Activated naive CD4-positive, alpha-beta T cell treated with anti-CD3 and anti-CD28 coated beads, Interleukin-2, amount 10 ng/mL, durations not matched to agents 7 days and 5 days (primary cell): Measurements from ENCODE around the gene INSC.

ENCODE experiments used
- CTCF ChIA-PET: fragments of 350-600 bp; sonication (Branson Sonifier 250); formaldehyde crosslinking; loops from one replicate; lab custom pipeline; 2021; ENCODE audit warnings: antibody characterized with exemption; lab: Charles Lee
- DNase-seq: peaks from one replicate; pipeline ENCODE4 v3.0.0-alpha.2; 2020
- H3K27ac Mint-ChIP-seq: one replicate; pipeline ENCODE4 v1.8.0; 2021; ENCODE audit warnings: mild to moderate bottlenecking, moderate library complexity, mixed read lengths
- H3K27me3 Mint-ChIP-seq: one replicate; pipeline ENCODE4 v1.8.0; 2021; ENCODE audit warnings: mild to moderate bottlenecking, mixed read lengths
- H3K36me3 Mint-ChIP-seq: one replicate; pipeline ENCODE4 v1.8.0; 2021; ENCODE audit warnings: mixed read lengths
- H3K4me1 Mint-ChIP-seq: one replicate; pipeline ENCODE4 v1.8.0; 2021; ENCODE audit warnings: mixed read lengths
- H3K4me3 Mint-ChIP-seq: one replicate; pipeline ENCODE4 v1.8.0; 2021; ENCODE audit warnings: mild to moderate bottlenecking, moderate library complexity, mixed read lengths
- H3K9me3 Mint-ChIP-seq: one replicate; pipeline ENCODE4 v1.8.0; 2021; ENCODE audit warnings: mixed read lengths

The INSC gene

DNA sequence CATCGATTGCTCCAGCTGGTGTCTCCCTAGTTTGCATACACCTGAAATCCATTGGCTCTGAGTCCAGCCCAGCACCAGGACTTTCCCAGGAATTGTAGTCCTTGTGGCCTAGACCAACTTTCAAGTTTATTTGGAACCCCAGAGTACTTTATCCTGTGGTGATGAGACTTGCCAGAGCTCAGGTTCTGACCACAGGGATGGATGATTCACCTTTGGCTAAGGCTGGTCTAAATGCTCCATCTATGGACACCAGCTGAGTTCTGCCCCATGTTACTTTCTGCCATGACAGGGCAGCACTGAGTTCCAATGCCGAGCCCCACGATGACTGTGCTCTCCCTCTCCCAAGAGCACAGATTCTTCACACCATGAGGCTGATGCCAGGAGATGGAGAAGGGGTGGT is 17.3 kb upstream of the INSC start:
- CTCF ChIA-PET: interaction anchor here (0.6 to 6.8 kb wide), 6 partner anchors 21 to 189 kb away, joined by 3 to 83 read pairs (median 5); no protein-coding TSS in a partner anchor
- Mint-ChIP-seq H3K4me3 (no peak overlapping the region), H3K4me1 (no peaks in the 10 kb centered on the region), H3K27ac (no peak overlapping the region), H3K9me3 (no peaks in the 10 kb centered on the region), H3K36me3 (no peaks in the 10 kb centered on the region), H3K27me3 (peaks cover 34% of the 10 kb centered on the region)
- no peak for DNase-seq

DNA sequence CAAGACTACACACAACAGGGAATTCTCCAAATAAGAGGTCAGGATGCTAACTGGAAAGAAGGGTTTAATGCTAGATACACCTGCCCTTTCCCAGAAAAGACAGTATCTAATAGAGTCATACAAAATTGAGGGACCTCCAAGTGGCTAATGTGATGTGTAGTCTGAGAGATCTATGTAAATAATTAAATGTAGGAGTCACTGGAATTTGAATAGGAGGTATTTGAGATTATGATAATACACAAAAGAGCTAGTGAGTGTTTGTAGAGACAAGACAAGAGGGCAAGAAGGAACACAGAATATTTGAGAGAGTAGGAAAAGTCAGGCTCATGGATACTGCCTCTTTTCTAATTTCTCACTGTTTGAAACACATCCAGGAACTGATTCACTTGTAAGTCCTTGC is 15.5 kb upstream of the INSC start:
- Mint-ChIP-seq H3K4me3 (no peak overlapping the region), H3K4me1 (no peaks in the 10 kb centered on the region), H3K27ac (no peak overlapping the region), H3K36me3 (no peaks in the 10 kb centered on the region), H3K27me3 (peaks cover 30% of the 10 kb centered on the region), H3K9me3 (no peaks in the 10 kb centered on the region)
- no peak for DNase-seq
- CTCF ChIA-PET: interaction anchor here (1.0 to 6.8 kb wide), 14 partner anchors 8 to 192 kb away, joined by 3 to 83 read pairs (median 5); no protein-coding TSS in a partner anchor

DNA sequence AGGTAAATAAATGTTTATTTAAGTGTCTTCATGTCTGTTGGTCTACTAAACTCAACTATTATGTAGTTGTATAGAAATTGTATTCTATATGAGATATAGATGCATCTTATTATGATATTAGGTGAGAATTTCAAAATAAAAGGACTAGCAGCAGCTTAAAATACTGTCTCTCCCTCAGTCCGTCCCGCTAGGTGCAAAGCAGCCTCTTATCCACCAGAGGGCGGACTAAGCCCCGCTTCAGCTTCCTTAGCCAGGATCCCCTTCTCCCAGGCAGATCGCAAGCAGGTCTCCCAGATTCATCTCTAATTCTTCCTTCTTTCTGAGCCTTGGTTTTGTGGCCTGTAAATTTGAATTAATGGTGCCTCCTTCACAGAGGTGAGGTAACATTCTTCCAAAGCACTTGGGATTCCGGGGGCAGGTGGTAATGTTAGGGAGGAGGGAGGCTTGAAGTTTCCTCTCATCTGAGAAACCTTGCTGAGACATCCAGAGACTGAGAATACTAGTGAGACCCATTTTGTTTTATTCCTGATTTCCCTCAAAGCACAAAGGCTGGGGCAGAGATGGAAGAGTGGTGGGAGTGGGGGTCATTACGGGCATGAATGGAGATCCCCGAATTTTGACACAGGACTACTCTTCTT is 13.5 kb upstream of the INSC start:
- Mint-ChIP-seq H3K4me1 (no peaks in the 10 kb centered on the region), H3K36me3 (no peaks in the 10 kb centered on the region), H3K4me3 (no peak overlapping the region), H3K27me3 (peaks cover 34% of the 10 kb centered on the region), H3K9me3 (no peaks in the 10 kb centered on the region), H3K27ac (no peak overlapping the region)
- CTCF ChIA-PET: interaction anchor here (0.6 to 6.8 kb wide), 28 partner anchors 9 to 194 kb away, joined by 3 to 83 read pairs (median 4); partner anchors contain the start of gene INSC
- DNase-seq: peak; percentile 70

DNA sequence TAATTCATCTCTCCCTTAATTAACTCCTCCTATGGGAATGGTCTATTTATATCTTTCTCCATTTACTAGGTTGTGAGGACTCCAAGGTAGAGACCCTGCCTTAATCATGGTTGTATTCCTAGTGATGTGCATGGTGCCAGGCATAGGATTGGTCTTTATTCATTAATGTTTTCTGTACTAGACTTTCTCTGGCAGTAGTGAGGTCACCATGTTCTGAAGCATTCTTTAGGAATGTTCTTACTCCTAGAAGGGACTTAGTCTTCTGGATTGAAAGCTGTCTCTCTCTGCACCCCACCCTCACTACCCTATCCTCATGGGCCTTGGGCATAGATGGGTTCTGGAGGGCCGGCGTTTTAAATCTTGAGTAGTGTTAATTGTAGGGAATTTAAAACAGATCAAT is 10.6 kb upstream of the INSC start:
- CTCF ChIA-PET: interaction anchor here (1.3 kb wide), 1 partner anchor 14 kb away, joined by 5 read pairs; no protein-coding TSS in a partner anchor
- no peak for DNase-seq
- no peak overlapping the region for H3K4me3 Mint-ChIP-seq
- H3K9me3 Mint-ChIP-seq: no peaks in the 10 kb centered on the region
- no peak overlapping the region for H3K27ac Mint-ChIP-seq
- H3K27me3 Mint-ChIP-seq: peaks cover 26% of the 10 kb centered on the region
- H3K36me3 Mint-ChIP-seq: no peaks in the 10 kb centered on the region
- H3K4me1 Mint-ChIP-seq: no peaks in the 10 kb centered on the region

DNA sequence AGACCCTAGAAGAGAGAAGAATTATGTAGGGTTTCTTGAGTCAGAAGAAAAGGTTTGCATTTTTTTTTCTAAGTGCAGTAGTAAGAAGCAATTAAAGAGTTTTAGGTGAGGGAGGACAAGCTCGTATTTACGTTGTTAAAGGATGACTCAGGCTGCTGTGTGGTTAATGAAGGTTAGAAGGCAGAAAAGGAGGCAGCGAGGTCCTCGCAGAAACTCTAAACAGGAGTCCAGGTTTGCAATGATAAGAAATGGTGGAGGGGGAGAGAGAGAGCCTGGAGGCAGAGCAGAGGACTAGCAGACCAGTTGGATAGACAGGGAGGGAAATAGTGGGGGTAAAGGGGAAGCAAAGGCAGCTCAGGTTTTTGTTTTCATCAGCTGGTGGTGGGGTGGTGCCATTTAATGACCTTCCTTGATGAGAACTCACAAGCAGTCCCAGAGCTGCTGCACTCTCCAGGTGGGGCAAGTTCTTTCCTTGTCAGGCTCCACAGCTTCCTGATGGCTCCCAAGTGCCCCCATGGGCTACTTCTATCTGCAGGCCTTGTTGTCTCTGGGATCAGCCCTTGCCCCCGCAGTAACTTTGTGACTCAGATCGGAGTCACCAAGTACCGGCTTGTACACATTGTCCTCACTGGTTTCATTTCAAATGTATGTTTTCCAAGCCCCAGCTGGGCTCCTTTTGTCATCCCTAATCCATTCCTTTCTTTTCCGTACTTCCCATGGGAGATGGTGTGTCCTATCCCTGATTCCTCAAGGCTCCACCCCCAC is 8.3 kb upstream of the INSC start:
- CTCF ChIA-PET: interaction anchor here (0.9 to 1.8 kb wide), 4 partner anchors 32 to 198 kb away, joined by 3 to 7 read pairs (median 4); no protein-coding TSS in a partner anchor
- no peak for DNase-seq
- Mint-ChIP-seq H3K4me3 (no peak overlapping the region), H3K9me3 (no peaks in the 10 kb centered on the region), H3K36me3 (no peaks in the 10 kb centered on the region), H3K4me1 (no peaks in the 10 kb centered on the region), H3K27ac (no peak overlapping the region), H3K27me3 (peaks cover 15% of the 10 kb centered on the region)

DNA sequence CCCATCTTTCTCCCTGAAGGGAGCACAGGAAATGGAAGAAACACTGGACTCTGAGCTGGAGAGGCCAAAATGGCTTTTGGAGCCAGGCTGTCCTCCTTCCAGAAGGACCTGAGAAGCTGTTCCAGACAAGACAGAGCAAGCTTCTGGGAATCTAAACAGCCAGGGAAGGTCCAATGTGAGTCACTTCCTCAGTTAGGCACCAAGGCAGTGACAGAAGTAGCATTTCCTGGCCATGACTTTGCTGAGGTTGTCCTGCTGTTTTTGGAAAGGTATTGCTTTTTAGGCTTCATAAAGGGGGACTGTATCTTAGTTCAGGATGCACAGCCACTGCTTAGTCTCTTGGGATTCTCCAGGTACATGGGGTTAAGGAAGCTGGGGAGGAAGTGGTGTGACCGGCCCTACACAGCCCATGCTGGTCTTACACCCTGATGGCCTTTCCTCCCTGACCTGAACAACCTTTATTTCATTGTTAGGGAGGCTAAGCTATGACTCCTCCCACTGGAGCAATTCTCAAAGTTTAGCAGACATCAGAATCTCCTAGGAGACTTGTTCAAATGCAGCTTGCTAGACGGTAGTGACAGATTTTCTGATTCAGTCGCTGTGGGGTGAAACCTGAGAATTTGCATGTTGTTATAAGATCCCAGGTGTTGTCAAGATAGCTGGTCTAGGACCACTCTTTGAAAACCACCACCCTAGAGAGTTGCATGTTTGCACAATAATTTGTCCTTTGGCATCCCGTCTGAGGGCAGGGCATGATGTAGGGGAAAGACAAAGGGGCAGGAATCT is 6.8 kb upstream of the INSC start:
- CTCF ChIA-PET: interaction anchor here (1.1 to 1.4 kb wide), 3 partner anchors 10 to 100 kb away, joined by 3 to 6 read pairs (median 5); no protein-coding TSS in a partner anchor
- Mint-ChIP-seq H3K9me3 (no peaks in the 10 kb centered on the region), H3K4me1 (peaks cover under 1% of the 10 kb centered on the region), H3K36me3 (no peaks in the 10 kb centered on the region), H3K4me3 (no peak overlapping the region), H3K27me3 (peaks cover 22% of the 10 kb centered on the region), H3K27ac (no peak overlapping the region)
- no peak for DNase-seq

DNA sequence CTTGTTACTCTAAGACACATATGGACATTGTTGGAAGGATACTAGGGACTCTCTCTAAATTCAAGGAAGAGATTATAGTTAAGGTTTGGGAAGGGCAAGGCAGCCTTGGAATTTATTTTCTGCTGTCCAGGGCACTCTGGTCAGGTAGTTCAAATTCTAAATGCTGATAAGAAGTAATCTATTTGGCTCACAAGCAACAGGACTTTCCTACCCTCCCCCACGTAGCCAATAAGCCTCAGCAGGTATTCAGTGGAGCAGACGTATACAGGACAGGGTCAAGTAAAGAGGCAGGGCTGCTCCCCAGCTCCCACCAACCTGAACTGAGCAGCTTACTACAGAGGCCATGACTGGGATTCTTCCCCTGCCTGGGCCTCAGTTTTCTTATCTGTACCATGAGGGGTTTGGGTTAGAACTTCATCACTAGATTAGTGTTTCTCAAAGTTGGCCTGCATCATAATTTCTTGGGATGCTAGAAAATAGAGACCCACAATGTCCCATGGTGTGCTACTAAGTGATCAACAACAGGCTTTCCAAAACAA is 6.1 kb upstream of the INSC start:
- Mint-ChIP-seq H3K4me1 (peaks cover 8% of the 10 kb centered on the region), H3K9me3 (no peaks in the 10 kb centered on the region), H3K36me3 (no peaks in the 10 kb centered on the region), H3K4me3 (no peak overlapping the region), H3K27me3 (peaks cover 30% of the 10 kb centered on the region), H3K27ac (no peak overlapping the region)
- CTCF ChIA-PET: interaction anchor here (1.3 kb wide), 1 partner anchor 99 kb away, joined by 5 read pairs; no protein-coding TSS in a partner anchor
- DNase-seq: no peak

DNA sequence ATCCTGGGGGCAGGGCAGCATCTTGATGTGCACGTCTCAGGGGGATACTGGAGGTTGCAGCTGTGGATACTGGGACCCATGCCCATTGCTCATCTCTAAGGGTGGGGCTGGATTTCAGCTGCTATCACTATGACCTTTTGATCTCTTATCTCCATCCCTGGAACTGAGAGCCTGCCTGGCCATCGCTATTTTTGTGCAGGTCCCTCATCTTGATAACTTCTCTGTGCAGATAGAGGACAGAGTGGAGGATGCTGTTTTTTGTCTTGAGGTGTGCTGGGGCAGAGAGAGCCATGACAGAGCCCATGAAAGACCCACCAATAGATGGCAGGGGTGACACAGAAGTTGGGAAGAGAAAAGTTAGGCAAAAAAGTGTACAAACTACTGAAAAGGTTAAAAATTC is 5.1 kb upstream of the INSC start:
- Mint-ChIP-seq H3K36me3 (no peaks in the 10 kb centered on the region), H3K4me3 (no peak overlapping the region), H3K4me1 (peaks cover 10% of the 10 kb centered on the region), H3K9me3 (no peaks in the 10 kb centered on the region), H3K27ac (no peak overlapping the region), H3K27me3 (peaks cover 39% of the 10 kb centered on the region)
- no peak for DNase-seq
- CTCF ChIA-PET: interaction anchor here (1.4 kb wide), 1 partner anchor 9 kb away, joined by 6 read pairs; no protein-coding TSS in a partner anchor

DNA sequence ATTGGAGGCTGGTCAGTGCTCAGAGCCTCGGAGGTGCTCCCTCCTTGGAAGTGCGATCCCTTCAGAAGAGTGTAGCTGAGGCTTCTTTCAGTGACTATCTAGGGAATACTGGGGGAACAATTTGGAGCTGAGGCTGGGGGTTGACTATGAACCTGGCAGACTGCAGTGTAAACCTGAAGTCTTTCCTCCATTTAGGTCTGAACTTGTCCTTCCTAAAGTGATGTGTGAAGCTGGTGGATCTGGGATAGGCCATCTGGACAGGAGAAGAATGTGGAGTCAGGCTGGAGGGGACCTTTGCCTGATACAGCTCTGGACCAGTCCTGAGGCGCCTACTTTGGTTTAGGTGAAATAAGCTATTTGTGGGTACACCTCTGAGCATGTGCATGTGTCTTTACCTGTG is 3.5 kb upstream of the INSC start:
- CTCF ChIA-PET: interaction anchor here (1.1 to 1.4 kb wide), 2 partner anchors 10 to 28 kb away, joined by 3 to 4 read pairs; no protein-coding TSS in a partner anchor
- Mint-ChIP-seq H3K4me3 (no peak overlapping the region), H3K4me1 (peaks cover 10% of the 10 kb centered on the region), H3K36me3 (no peaks in the 10 kb centered on the region), H3K27ac (peak overlapping the region; percentile 15), H3K9me3 (no peaks in the 10 kb centered on the region), H3K27me3 (peaks cover 48% of the 10 kb centered on the region)
- no peak for DNase-seq

DNA sequence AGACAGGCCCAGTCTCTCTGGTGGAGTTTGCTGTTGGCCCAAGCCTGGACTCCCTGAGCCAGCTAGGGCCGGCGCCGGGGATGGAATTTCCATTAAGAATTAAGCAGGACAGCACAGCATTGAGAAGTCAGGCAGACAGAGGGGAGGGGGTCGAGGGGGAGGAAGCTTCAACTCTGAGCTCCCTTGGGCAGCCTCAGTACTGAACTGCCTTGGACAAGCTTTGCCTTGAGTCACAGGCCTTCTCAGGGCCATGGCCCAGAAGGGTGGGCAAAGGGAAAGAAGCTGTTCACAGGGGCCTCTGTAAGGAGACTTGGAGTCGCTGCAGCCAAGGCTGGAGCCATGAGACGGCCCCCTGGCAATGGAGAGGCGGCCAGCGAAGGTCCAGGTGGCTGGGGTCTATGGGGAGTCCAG is 2.6 kb upstream of the INSC start:
- DNase-seq: no peak
- H3K27me3 Mint-ChIP-seq: peaks cover 51% of the 10 kb centered on the region
- no peak overlapping the region for H3K27ac Mint-ChIP-seq
- no peaks in the 10 kb centered on the region for H3K36me3 Mint-ChIP-seq
- H3K4me1 Mint-ChIP-seq: peaks cover 10% of the 10 kb centered on the region
- CTCF ChIA-PET: interaction anchor here (0.9 to 1.3 kb wide), 3 partner anchors 10 to 47 kb away, joined by 3 to 4 read pairs (median 3); no protein-coding TSS in a partner anchor
- H3K4me3 Mint-ChIP-seq: no peak overlapping the region
- no peaks in the 10 kb centered on the region for H3K9me3 Mint-ChIP-seq

DNA sequence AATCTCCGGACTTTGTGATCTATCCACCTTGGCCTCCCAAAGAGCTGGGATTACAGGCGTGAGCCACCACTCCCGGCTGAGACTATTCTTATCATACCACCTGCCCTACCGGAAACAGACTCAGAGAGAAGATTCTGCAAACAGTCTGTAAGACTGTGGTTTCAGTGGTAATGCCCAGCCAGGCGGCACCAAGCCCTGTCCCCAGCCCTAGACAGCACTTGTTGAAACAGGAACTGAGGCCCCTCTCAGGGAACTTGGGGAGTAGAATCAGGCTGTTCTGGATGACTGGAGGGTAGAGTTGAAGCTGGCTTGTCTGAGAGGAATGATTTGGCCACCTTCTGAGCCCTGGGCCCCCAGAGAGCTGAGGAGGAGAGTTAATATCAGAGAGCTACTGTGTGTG is 1.3 kb upstream of the INSC start:
- CTCF ChIA-PET: interaction anchor here (0.8 to 1.9 kb wide), 4 partner anchors 13 to 205 kb away, joined by 3 to 7 read pairs (median 5); no protein-coding TSS in a partner anchor
- Mint-ChIP-seq H3K27me3 (peaks cover 57% of the 10 kb centered on the region), H3K36me3 (no peaks in the 10 kb centered on the region), H3K27ac (no peak overlapping the region), H3K9me3 (no peaks in the 10 kb centered on the region), H3K4me3 (no peak overlapping the region), H3K4me1 (peaks cover 14% of the 10 kb centered on the region)
- DNase-seq: peak; percentile 32

DNA sequence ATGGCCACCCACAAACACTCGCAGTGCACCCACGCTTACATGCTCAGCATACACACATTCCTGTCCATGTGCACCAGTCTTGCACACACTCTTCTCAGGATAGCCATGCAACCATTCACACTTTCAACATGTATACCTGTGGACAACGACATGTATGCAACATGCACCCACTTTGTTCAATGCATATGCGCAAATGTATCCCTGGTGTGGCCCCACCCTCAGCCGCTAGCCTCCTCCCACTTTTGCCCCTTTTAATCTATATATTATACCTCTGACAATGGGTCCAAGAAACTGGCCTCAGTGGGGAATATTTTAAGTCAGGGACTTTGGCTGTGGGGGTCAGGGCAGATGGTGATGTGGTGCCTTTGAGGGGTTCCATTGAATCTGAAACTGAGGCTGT is 963 bp downstream of the INSC start:
- Mint-ChIP-seq H3K27me3 (peaks cover 61% of the 10 kb centered on the region), H3K4me3 (no peak overlapping the region), H3K9me3 (no peaks in the 10 kb centered on the region), H3K4me1 (peaks cover 20% of the 10 kb centered on the region), H3K36me3 (no peaks in the 10 kb centered on the region), H3K27ac (no peak overlapping the region)
- DNase-seq: no peak
- CTCF ChIA-PET: interaction anchor here (1.2 to 3.2 kb wide), 2 partner anchors 9 to 42 kb away, joined by 5 to 8 read pairs; partner anchors contain the start of gene CALCB

DNA sequence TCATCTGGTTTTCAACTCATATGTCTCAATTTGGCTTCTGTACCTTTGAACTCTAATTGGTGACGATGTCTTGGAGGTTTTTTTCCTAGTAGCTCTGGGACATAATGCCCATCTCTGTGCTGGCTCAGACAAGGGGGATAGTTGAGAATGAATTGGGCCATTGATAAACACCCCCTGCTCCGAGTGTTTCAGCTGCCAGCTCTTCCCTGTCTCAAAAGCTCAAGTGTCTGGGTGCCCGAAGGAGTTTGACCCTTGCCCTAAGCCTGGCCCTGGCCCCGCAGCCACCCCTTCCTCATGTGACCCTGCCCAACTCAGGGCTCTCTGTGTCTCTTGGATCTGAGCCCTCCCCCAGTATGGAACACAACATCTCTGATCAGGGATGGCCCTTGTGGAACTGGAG is 3.0 kb downstream of the INSC start:
- CTCF ChIA-PET: interaction anchor here (1.0 to 3.2 kb wide), 7 partner anchors 10 to 90 kb away, joined by 3 to 8 read pairs (median 4); partner anchors contain the start of gene CALCB
- Mint-ChIP-seq H3K4me1 (peaks cover 20% of the 10 kb centered on the region), H3K9me3 (no peaks in the 10 kb centered on the region), H3K4me3 (no peak overlapping the region), H3K27me3 (peaks cover 61% of the 10 kb centered on the region), H3K36me3 (no peaks in the 10 kb centered on the region), H3K27ac (no peak overlapping the region)
- DNase-seq: no peak
